Kidney epithelial cell (primary cell): Measurements from ENCODE around the gene LCMT1. TPM values are rescaled to one million over a fixed set of nuclear protein-coding genes. Genes with fewer than 3 reads are reported as not detected.
"Not testable (repeated sequence)": the region's sequence is repeated elsewhere in the genome, so short reads cannot be mapped to it uniquely, and the experiment has no call there.

Experiments
- DNase-seq: peaks from one replicate; pipeline ENCODE4 v3.0.0-alpha.2; 2010; ENCODE audit warnings: low read depth
- H3K27me3 ChIP-seq: 2 replicates; pipeline ENCODE4 v1.6.0; 2011; ENCODE audit warnings: low read length; ENCODE audit not compliant: control insufficient read depth, insufficient read depth
- H3K36me3 ChIP-seq: 2 replicates; pipeline ENCODE4 v1.5.1; 2011; ENCODE audit warnings: low read length; ENCODE audit not compliant: control insufficient read depth, insufficient read depth
- H3K4me3 ChIP-seq: 2 replicates; pipeline ENCODE4 v1.5.1; 2011; ENCODE audit warnings: low read depth, mild to moderate bottlenecking, control low read depth, low read length
- total RNA-seq: library from RNA; depleted of rRNA; stranded (reverse); fragments of >200 nt; gene quantifications from 2 replicates; pipeline ENCODE4 v1.2.3, GENCODE V29; 2015
- TF ChIP-seq, protein P1 (sequence below): IDR thresholded peaks from 2 replicates; pipeline ENCODE4 v1.5.1; 2011; ENCODE audit warnings: mild to moderate bottlenecking, moderate library complexity, low read length, control low read depth, inconsistent platforms; ENCODE audit not compliant: insufficient read depth, poor library complexity, severe bottlenecking

The LCMT1 gene
- total RNA-seq: 55.2 and 69.6 TPM in 2 replicates

DNA sequence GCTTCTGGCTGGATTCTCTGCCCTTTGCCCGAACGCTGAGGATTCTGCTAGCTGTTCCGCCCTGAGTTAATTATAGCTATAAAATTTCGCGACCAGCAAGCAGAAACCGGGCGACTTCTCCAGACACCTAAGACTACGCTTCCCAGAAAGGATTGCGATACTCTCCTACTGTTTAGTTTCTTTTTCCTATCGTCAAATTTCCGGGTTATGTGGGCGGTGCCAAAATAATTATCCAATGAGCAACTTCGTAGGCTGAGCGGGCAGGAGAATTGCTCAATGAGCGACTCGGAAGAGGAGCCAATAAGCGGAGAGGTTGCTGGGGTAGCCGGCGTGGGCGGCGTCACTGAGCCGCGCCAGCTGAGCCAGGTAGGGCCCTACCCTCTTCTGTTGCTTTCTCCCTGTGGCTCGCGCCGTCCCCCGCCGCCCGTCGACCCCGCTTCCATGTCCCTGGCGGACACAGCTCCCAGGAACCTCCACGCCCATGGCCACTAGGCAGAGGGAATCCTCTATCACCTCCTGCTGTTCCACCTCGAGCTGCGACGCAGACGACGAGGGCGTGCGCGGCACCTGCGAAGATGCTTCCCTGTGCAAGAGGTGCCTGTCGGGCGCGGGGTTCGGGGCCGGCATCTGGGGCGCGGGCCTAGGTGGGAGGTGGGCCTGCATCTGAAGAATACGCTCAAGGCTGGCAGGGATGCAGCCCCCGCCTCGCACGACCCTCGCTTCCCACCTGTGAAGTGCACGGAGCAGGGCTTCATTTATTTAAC, at the start of gene LCMT1:
LCMT1 (plus strand) TSS at position 340 of the 764 bp plus-strand sequence; CDS start at position 482, 142 bp downstream.
- TF ChIP-seq, protein P1, sequence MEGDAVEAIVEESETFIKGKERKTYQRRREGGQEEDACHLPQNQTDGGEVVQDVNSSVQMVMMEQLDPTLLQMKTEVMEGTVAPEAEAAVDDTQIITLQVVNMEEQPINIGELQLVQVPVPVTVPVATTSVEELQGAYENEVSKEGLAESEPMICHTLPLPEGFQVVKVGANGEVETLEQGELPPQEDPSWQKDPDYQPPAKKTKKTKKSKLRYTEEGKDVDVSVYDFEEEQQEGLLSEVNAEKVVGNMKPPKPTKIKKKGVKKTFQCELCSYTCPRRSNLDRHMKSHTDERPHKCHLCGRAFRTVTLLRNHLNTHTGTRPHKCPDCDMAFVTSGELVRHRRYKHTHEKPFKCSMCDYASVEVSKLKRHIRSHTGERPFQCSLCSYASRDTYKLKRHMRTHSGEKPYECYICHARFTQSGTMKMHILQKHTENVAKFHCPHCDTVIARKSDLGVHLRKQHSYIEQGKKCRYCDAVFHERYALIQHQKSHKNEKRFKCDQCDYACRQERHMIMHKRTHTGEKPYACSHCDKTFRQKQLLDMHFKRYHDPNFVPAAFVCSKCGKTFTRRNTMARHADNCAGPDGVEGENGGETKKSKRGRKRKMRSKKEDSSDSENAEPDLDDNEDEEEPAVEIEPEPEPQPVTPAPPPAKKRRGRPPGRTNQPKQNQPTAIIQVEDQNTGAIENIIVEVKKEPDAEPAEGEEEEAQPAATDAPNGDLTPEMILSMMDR: no peak
- no peaks in the 10 kb centered on the region for H3K36me3 ChIP-seq
- H3K4me3 ChIP-seq: peak within 1 kb of the TSS; percentile 96
- DNase-seq: peak; percentile 92
- no peaks in the 10 kb centered on the region for H3K27me3 ChIP-seq

DNA sequence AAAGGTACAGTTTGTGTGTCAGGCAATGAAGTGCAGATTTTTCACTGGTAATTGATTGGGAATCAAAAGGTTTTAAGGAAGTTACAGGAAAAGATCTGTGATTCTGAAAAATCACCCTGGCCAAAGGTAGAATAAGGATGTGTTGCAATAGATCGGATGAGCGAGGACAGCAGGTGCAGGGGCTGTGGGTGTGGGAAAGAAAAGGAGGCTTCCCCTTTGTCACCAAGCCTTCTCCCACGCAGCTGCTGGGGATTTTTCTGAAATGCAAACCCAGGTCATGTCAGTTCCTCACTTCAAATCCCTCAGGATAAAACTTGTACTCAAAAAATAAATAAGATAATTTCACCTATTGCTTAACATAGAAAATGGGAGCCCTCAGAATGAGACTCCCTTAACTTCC, 48.4 kb upstream of the LCMT1 start:
- Histone ChIP-seq H3K4me3 (no peak overlapping the region), H3K27me3 (no peaks in the 10 kb centered on the region), H3K36me3 (no peaks in the 10 kb centered on the region)
- TF ChIP-seq, protein P1: no peak
- DNase-seq: no peak

DNA sequence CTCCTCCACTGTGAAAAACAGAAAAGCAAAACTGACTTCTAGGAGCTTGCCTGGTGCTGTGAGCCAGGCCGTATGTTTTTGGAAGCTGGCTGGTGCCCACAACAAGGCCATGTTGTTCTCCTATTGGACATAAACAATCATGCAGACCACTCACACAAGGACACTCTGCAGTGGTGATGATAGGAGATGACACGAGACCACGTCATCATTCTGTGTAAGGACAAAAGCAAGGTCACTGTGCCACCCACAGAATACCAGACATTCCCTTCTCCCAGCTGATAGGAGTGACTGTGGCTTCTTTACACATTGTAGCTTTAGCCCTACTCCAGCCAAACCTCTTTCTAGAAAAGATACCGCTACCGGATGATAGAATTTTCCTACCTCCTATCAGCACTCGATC, 47.7 kb upstream of the LCMT1 start:
- TF ChIP-seq, protein P1: no peak
- Histone ChIP-seq H3K4me3 (no peak overlapping the region), H3K36me3 (no peaks in the 10 kb centered on the region), H3K27me3 (no peaks in the 10 kb centered on the region)
- DNase-seq: no peak

DNA sequence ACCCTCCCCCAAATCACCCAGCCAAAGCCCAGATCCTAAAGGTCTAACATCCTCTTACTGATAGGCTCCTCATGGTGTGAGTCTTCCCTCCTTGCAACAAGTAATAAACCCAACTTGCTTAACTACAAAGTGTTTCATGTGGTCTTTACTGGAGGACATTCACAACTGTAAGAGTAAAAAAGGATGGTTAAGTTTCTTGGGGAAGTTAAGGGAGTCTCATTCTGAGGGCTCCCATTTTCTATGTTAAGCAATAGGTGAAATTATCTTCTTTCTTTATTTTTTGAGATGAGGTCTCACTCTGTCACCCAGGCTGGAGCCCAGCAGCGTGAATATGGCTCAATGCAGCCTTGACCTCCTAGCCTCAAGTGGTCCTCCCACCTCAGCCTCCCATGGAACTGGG, 47.3 kb upstream of the LCMT1 start:
- H3K4me3 ChIP-seq, H3K27me3 ChIP-seq, H3K36me3 ChIP-seq, DNase-seq: not testable (repeated sequence)

DNA sequence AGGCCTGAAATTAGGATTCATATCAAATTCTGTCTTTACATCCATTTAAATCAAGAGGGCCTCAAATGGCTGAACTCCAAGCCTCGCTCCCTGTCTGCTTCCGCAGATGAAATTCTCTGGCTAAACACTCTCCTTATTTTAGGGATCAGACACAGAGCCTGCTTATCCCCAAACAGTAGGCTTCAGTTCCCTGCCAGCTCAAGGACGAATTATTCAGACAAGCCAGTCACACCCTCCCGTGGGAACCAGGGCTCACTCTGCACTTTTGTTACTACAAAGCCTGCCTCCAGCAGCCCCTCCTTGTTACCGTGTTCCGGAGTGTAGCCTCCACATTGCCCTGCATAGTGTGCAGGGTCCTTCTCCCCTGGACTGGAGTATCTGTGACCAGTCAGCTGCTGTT, 46.6 kb upstream of the LCMT1 start:
- Histone ChIP-seq H3K36me3 (no peaks in the 10 kb centered on the region), H3K27me3 (no peaks in the 10 kb centered on the region), H3K4me3 (no peak overlapping the region)
- TF ChIP-seq, protein P1: no peak
- DNase-seq: no peak

DNA sequence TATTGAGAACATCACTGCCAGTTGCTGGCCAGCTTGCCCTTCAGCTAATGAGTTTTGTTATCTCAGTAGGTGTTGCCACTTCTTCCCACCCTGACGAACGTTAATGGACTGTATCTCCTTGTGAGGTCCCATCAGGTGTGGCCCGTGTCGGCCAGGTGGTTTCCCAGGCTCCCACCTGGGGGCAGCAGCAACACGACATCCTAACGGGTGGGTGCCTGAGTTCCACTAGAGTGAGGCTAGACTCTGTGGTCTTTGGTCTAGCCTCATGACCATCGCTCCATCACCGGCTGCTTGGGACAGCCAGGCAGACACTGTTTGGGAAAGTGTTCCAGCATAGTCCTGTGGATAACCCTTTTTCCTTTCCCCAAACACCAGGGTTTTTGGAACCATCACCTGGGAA, 45.6 kb upstream of the LCMT1 start:
- TF ChIP-seq, protein P1: no peak
- Histone ChIP-seq H3K36me3 (no peaks in the 10 kb centered on the region), H3K4me3 (no peak overlapping the region), H3K27me3 (no peaks in the 10 kb centered on the region)
- no peak for DNase-seq
